ENCODE data around the gene CCBE1.

The CCBE1 gene

GRCh38 chr18:59593291-59593717, 103.9 kb downstream of the CCBE1 start:
- Mint-ChIP-seq H3K27me3 (no peaks in the 10 kb centered on the region), H3K36me3 (ENCODE audit: low read depth) (no peaks in the 10 kb centered on the region), H3K27ac (no peak overlapping the region), H3K9me3 (no peaks in the 10 kb centered on the region), H3K4me1 (ENCODE audit: low read depth) (no peaks in the 10 kb centered on the region), H3K4me3 (no peak overlapping the region)
- intact Hi-C loops (cut with micrococcal nuclease): no loop called here

GRCh38 chr18:59592624-59593023, 104.6 kb downstream of the CCBE1 start:
- intact Hi-C loops (cut with micrococcal nuclease): no loop called here
- H3K9me3 Mint-ChIP-seq: no peaks in the 10 kb centered on the region
- H3K27me3 Mint-ChIP-seq: no peaks in the 10 kb centered on the region
- H3K4me1 Mint-ChIP-seq (ENCODE audit: low read depth): no peaks in the 10 kb centered on the region
- H3K4me3 Mint-ChIP-seq: no peak overlapping the region
- no peaks in the 10 kb centered on the region for H3K36me3 Mint-ChIP-seq (ENCODE audit: low read depth)
- no peak overlapping the region for H3K27ac Mint-ChIP-seq

GRCh38 chr18:59582395-59582794, 114.8 kb downstream of the CCBE1 start:
- no peaks in the 10 kb centered on the region for H3K4me1 Mint-ChIP-seq (ENCODE audit: low read depth)
- H3K4me3 Mint-ChIP-seq: no peak overlapping the region
- H3K36me3 Mint-ChIP-seq (ENCODE audit: low read depth): no peaks in the 10 kb centered on the region
- H3K9me3 Mint-ChIP-seq: no peaks in the 10 kb centered on the region
- no peaks in the 10 kb centered on the region for H3K27me3 Mint-ChIP-seq
- H3K27ac Mint-ChIP-seq: no peak overlapping the region
- intact Hi-C loops (cut with micrococcal nuclease): no loop called here

- Mint-ChIP-seq H3K4me3 (no peak overlapping the region), H3K27me3 (no peaks in the 10 kb centered on the region), H3K27ac (no peak overlapping the region), H3K4me1 (ENCODE audit: low read depth) (no peaks in the 10 kb centered on the region), H3K36me3 (ENCODE audit: low read depth) (no peaks in the 10 kb centered on the region), H3K9me3 (no peaks in the 10 kb centered on the region)
- intact Hi-C loops (cut with micrococcal nuclease): no loop called here
Observed at GRCh38 chr18:59579509-59579908, 117.7 kb downstream of the CCBE1 start.

- H3K4me1 Mint-ChIP-seq (ENCODE audit: low read depth): no peaks in the 10 kb centered on the region
- no peak overlapping the region for H3K4me3 Mint-ChIP-seq
- no peaks in the 10 kb centered on the region for H3K36me3 Mint-ChIP-seq (ENCODE audit: low read depth)
- no peaks in the 10 kb centered on the region for H3K9me3 Mint-ChIP-seq
- intact Hi-C loops (cut with micrococcal nuclease): no loop called here
- H3K27ac Mint-ChIP-seq: no peak overlapping the region
- no peaks in the 10 kb centered on the region for H3K27me3 Mint-ChIP-seq
Observed at GRCh38 chr18:59577386-59577655, 119.9 kb downstream of the CCBE1 start.

- H3K4me1 Mint-ChIP-seq (ENCODE audit: low read depth): no peaks in the 10 kb centered on the region
- intact Hi-C loops (cut with micrococcal nuclease): no loop called here
- no peak overlapping the region for H3K4me3 Mint-ChIP-seq
- no peaks in the 10 kb centered on the region for H3K27me3 Mint-ChIP-seq
- no peaks in the 10 kb centered on the region for H3K36me3 Mint-ChIP-seq (ENCODE audit: low read depth)
- H3K27ac Mint-ChIP-seq: no peak overlapping the region
- H3K9me3 Mint-ChIP-seq: no peaks in the 10 kb centered on the region
Observed at GRCh38 chr18:59576541-59577385, 120.5 kb downstream of the CCBE1 start.

GRCh38 chr18:59575995-59576394, 121.2 kb downstream of the CCBE1 start:
- Mint-ChIP-seq H3K27ac (no peak overlapping the region), H3K27me3 (no peaks in the 10 kb centered on the region), H3K36me3 (ENCODE audit: low read depth) (no peaks in the 10 kb centered on the region)

GRCh38 chr18:59573962-59574361, 123.3 kb downstream of the CCBE1 start:
- intact Hi-C loops (cut with micrococcal nuclease): no loop called here
- Mint-ChIP-seq H3K4me3 (no peak overlapping the region), H3K27ac (no peak overlapping the region), H3K27me3 (no peaks in the 10 kb centered on the region), H3K36me3 (ENCODE audit: low read depth) (no peaks in the 10 kb centered on the region), H3K9me3 (no peaks in the 10 kb centered on the region), H3K4me1 (ENCODE audit: low read depth) (no peaks in the 10 kb centered on the region)

More at GRCh38 chr18:59575995-59576394, 121.2 kb downstream of the CCBE1 start:
- Mint-ChIP-seq H3K4me3 (no peak overlapping the region), H3K9me3 (no peaks in the 10 kb centered on the region), H3K4me1 (ENCODE audit: low read depth) (no peaks in the 10 kb centered on the region)
- intact Hi-C loops (cut with micrococcal nuclease): no loop called here

GRCh38 chr18:59571902-59572301, 125.3 kb downstream of the CCBE1 start:
- intact Hi-C loops (cut with micrococcal nuclease): no loop called here
- H3K4me1 Mint-ChIP-seq (ENCODE audit: low read depth): no peaks in the 10 kb centered on the region
- H3K9me3 Mint-ChIP-seq: no peaks in the 10 kb centered on the region
- H3K27me3 Mint-ChIP-seq: no peaks in the 10 kb centered on the region
- H3K27ac Mint-ChIP-seq: no peak overlapping the region
- no peaks in the 10 kb centered on the region for H3K36me3 Mint-ChIP-seq (ENCODE audit: low read depth)
- H3K4me3 Mint-ChIP-seq: no peak overlapping the region

- no peak overlapping the region for H3K27ac Mint-ChIP-seq
- H3K4me3 Mint-ChIP-seq: no peak overlapping the region
- intact Hi-C loops (cut with micrococcal nuclease): no loop called here
- H3K9me3 Mint-ChIP-seq: no peaks in the 10 kb centered on the region
- no peaks in the 10 kb centered on the region for H3K27me3 Mint-ChIP-seq
- no peaks in the 10 kb centered on the region for H3K4me1 Mint-ChIP-seq (ENCODE audit: low read depth)
- H3K36me3 Mint-ChIP-seq (ENCODE audit: low read depth): no peaks in the 10 kb centered on the region
Observed at GRCh38 chr18:59570796-59571195, 126.4 kb downstream of the CCBE1 start.

- H3K4me1 Mint-ChIP-seq (ENCODE audit: low read depth): no peaks in the 10 kb centered on the region
- no peak overlapping the region for H3K27ac Mint-ChIP-seq
- no peaks in the 10 kb centered on the region for H3K36me3 Mint-ChIP-seq (ENCODE audit: low read depth)
- intact Hi-C loops (cut with micrococcal nuclease): no loop called here
- no peak overlapping the region for H3K4me3 Mint-ChIP-seq
- H3K9me3 Mint-ChIP-seq: no peaks in the 10 kb centered on the region
- H3K27me3 Mint-ChIP-seq: no peaks in the 10 kb centered on the region
Observed at GRCh38 chr18:59570101-59570775, 127.0 kb downstream of the CCBE1 start.

GRCh38 chr18:59569390-59569791, 127.8 kb downstream of the CCBE1 start:
- Mint-ChIP-seq H3K27me3 (no peaks in the 10 kb centered on the region), H3K9me3 (no peaks in the 10 kb centered on the region), H3K27ac (no peak overlapping the region), H3K36me3 (ENCODE audit: low read depth) (no peaks in the 10 kb centered on the region), H3K4me3 (no peak overlapping the region), H3K4me1 (ENCODE audit: low read depth) (no peaks in the 10 kb centered on the region)
- intact Hi-C loops (cut with micrococcal nuclease): no loop called here

- Mint-ChIP-seq H3K36me3 (ENCODE audit: low read depth) (no peaks in the 10 kb centered on the region), H3K27me3 (no peaks in the 10 kb centered on the region), H3K27ac (no peak overlapping the region), H3K9me3 (no peaks in the 10 kb centered on the region), H3K4me1 (ENCODE audit: low read depth) (no peaks in the 10 kb centered on the region), H3K4me3 (no peak overlapping the region)
- intact Hi-C loops (cut with micrococcal nuclease): no loop called here
Observed at GRCh38 chr18:59567431-59567830, 129.8 kb downstream of the CCBE1 start.

- Mint-ChIP-seq H3K9me3 (no peaks in the 10 kb centered on the region), H3K27ac (no peak overlapping the region), H3K27me3 (no peaks in the 10 kb centered on the region), H3K4me3 (no peak overlapping the region), H3K4me1 (ENCODE audit: low read depth) (no peaks in the 10 kb centered on the region), H3K36me3 (ENCODE audit: low read depth) (no peaks in the 10 kb centered on the region)
- intact Hi-C loops (cut with micrococcal nuclease): no loop called here
Observed at GRCh38 chr18:59566533-59566971, 130.7 kb downstream of the CCBE1 start.

- Mint-ChIP-seq H3K9me3 (no peaks in the 10 kb centered on the region), H3K36me3 (ENCODE audit: low read depth) (no peaks in the 10 kb centered on the region), H3K4me1 (ENCODE audit: low read depth) (no peaks in the 10 kb centered on the region), H3K4me3 (no peak overlapping the region), H3K27me3 (no peaks in the 10 kb centered on the region), H3K27ac (no peak overlapping the region)
- intact Hi-C loops (cut with micrococcal nuclease): no loop called here
Observed at GRCh38 chr18:59565957-59566356, 131.3 kb downstream of the CCBE1 start.

All from dendritic cell treated with granulocyte-macrophage colony-stimulating factor and Interleukin-4, amounts not matched to agents 40 ng/mL and 50 ng/mL, for 4 days (primary cell).